ENCODE data around the gene ZBTB40. TPM values are rescaled to one million over a fixed set of nuclear protein-coding genes. Genes with fewer than 3 reads are reported as not detected.

The ZBTB40 gene
- polyA plus RNA-seq, 2 donors: 3.7 to 5.3 TPM

GRCh38 chr1:22553104-22553880 is 101.6 kb downstream of the ZBTB40 start:
- H3K4me1 ChIP-seq (ENCODE audit: control insufficient read depth in 2 of 2, insufficient read depth in 2 of 2, low read length in 1 of 2): peaks cover 3% of the 10 kb centered on the region in 2 donors
- no peak overlapping the region for H3K4me3 ChIP-seq (ENCODE audit: low read depth in 1 of 2, low read length in 2 of 2)
- H3K36me3 ChIP-seq (ENCODE audit: control insufficient read depth in 2 of 2, insufficient read depth in 2 of 2, low read length in 1 of 2): no peaks in the 10 kb centered on the region
- H3K27me3 ChIP-seq (ENCODE audit: control insufficient read depth in 1 of 2, insufficient read depth in 2 of 2, low read length in 2 of 2): no peaks in the 10 kb centered on the region
- H3K9me3 ChIP-seq (ENCODE audit: control insufficient read depth in 2 of 2, insufficient read depth in 1 of 2, low read depth in 1 of 2, low read length in 1 of 2): no peaks in the 10 kb centered on the region
- 38 to 43% methylated on average over 18 of the region's 18 CpGs for WGBS, 2 donors
- H3K27ac ChIP-seq (ENCODE audit: low read depth in 2 of 2, low read length in 1 of 2): no peak overlapping the region

GRCh38 chr1:22553991-22554522 is 102.4 kb downstream of the ZBTB40 start:
- no peaks in the 10 kb centered on the region for H3K27me3 ChIP-seq (ENCODE audit: control insufficient read depth in 1 of 2, insufficient read depth in 2 of 2, low read length in 2 of 2)
- no peak overlapping the region for H3K4me3 ChIP-seq (ENCODE audit: low read depth in 1 of 2, low read length in 2 of 2)
- H3K27ac ChIP-seq (ENCODE audit: low read depth in 2 of 2, low read length in 1 of 2): no peak overlapping the region
- H3K9me3 ChIP-seq (ENCODE audit: control insufficient read depth in 2 of 2, insufficient read depth in 1 of 2, low read depth in 1 of 2, low read length in 1 of 2): no peaks in the 10 kb centered on the region
- no peaks in the 10 kb centered on the region for H3K36me3 ChIP-seq (ENCODE audit: control insufficient read depth in 2 of 2, insufficient read depth in 2 of 2, low read length in 1 of 2)
- WGBS, 2 donors: 81% methylated on average over 8 of the region's 8 CpGs
- H3K4me1 ChIP-seq (ENCODE audit: control insufficient read depth in 2 of 2, insufficient read depth in 2 of 2, low read length in 1 of 2): peaks cover 3% of the 10 kb centered on the region in 2 donors

DNA sequence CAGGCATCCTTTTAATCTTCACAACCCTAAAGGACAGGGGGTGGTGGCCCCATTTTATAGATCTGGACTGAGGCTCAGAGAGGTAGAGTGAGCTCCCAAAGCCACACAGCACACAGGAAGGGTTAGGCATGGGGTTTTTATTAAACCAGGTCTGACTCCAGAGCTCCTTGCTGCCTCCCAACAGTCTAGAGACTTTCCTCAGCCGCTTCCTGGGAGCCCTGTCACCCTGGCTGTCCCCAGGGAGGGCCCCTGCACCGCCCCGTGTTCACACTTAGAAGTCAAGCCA is 103.7 kb downstream of the ZBTB40 start:
- no peak overlapping the region for H3K27ac ChIP-seq (ENCODE audit: low read depth in 2 of 2, low read length in 1 of 2)
- no peaks in the 10 kb centered on the region for H3K9me3 ChIP-seq (ENCODE audit: control insufficient read depth in 2 of 2, insufficient read depth in 1 of 2, low read depth in 1 of 2, low read length in 1 of 2)
- no peaks in the 10 kb centered on the region for H3K27me3 ChIP-seq (ENCODE audit: control insufficient read depth in 1 of 2, insufficient read depth in 2 of 2, low read length in 2 of 2)
- H3K4me1 ChIP-seq (ENCODE audit: control insufficient read depth in 2 of 2, insufficient read depth in 2 of 2, low read length in 1 of 2): peaks cover 3% of the 10 kb centered on the region in 2 donors
- H3K4me3 ChIP-seq (ENCODE audit: low read depth in 1 of 2, low read length in 2 of 2): no peak overlapping the region
- no peaks in the 10 kb centered on the region for H3K36me3 ChIP-seq (ENCODE audit: control insufficient read depth in 2 of 2, insufficient read depth in 2 of 2, low read length in 1 of 2)
- WGBS, 2 donors: 43 to 46% methylated on average over 3 of the region's 3 CpGs

- H3K4me1 ChIP-seq (ENCODE audit: control insufficient read depth in 2 of 2, insufficient read depth in 2 of 2, low read length in 1 of 2): peaks cover 3% of the 10 kb centered on the region in 2 donors
- no peaks in the 10 kb centered on the region for H3K27me3 ChIP-seq (ENCODE audit: control insufficient read depth in 1 of 2, insufficient read depth in 2 of 2, low read length in 2 of 2)
- 29 to 32% methylated on average over 13 of the region's 13 CpGs for WGBS, 2 donors
- H3K9me3 ChIP-seq (ENCODE audit: control insufficient read depth in 2 of 2, insufficient read depth in 1 of 2, low read depth in 1 of 2, low read length in 1 of 2): peaks cover 0 to 4% of the 10 kb centered on the region in 2 donors
- H3K4me3 ChIP-seq (ENCODE audit: low read depth in 1 of 2, low read length in 2 of 2): no peak overlapping the region
- no peak overlapping the region for H3K27ac ChIP-seq (ENCODE audit: low read depth in 2 of 2, low read length in 1 of 2)
- H3K36me3 ChIP-seq (ENCODE audit: control insufficient read depth in 2 of 2, insufficient read depth in 2 of 2, low read length in 1 of 2): no peaks in the 10 kb centered on the region
Measured at GRCh38 chr1:22556391-22557104, 104.9 kb downstream of the ZBTB40 start.

GRCh38 chr1:22557341-22557950 is 105.8 kb downstream of the ZBTB40 start:
- no peak overlapping the region for H3K27ac ChIP-seq (ENCODE audit: low read depth in 2 of 2, low read length in 1 of 2)
- WGBS, 2 donors: 19 to 32% methylated on average over 5 of the region's 5 CpGs
- no peak overlapping the region for H3K4me3 ChIP-seq (ENCODE audit: low read depth in 1 of 2, low read length in 2 of 2)
- peaks cover 0 to 4% of the 10 kb centered on the region in 2 donors for H3K9me3 ChIP-seq (ENCODE audit: control insufficient read depth in 2 of 2, insufficient read depth in 1 of 2, low read depth in 1 of 2, low read length in 1 of 2)
- H3K4me1 ChIP-seq (ENCODE audit: control insufficient read depth in 2 of 2, insufficient read depth in 2 of 2, low read length in 1 of 2): peaks cover 3% of the 10 kb centered on the region in 2 donors
- no peaks in the 10 kb centered on the region for H3K36me3 ChIP-seq (ENCODE audit: control insufficient read depth in 2 of 2, insufficient read depth in 2 of 2, low read length in 1 of 2)
- H3K27me3 ChIP-seq (ENCODE audit: control insufficient read depth in 1 of 2, insufficient read depth in 2 of 2, low read length in 2 of 2): peaks cover 1 to 3% of the 10 kb centered on the region in 2 donors

- Histone ChIP-seq H3K36me3 (ENCODE audit: control insufficient read depth in 2 of 2, insufficient read depth in 2 of 2, low read length in 1 of 2) (no peaks in the 10 kb centered on the region), H3K9me3 (ENCODE audit: control insufficient read depth in 2 of 2, insufficient read depth in 1 of 2, low read depth in 1 of 2, low read length in 1 of 2) (peaks cover 0 to 4% of the 10 kb centered on the region in 2 donors), H3K4me1 (ENCODE audit: control insufficient read depth in 2 of 2, insufficient read depth in 2 of 2, low read length in 1 of 2) (peaks cover 0 to 4% of the 10 kb centered on the region in 2 donors), H3K27me3 (ENCODE audit: control insufficient read depth in 1 of 2, insufficient read depth in 2 of 2, low read length in 2 of 2) (peaks cover 3 to 11% of the 10 kb centered on the region in 2 donors), H3K4me3 (ENCODE audit: low read depth in 1 of 2, low read length in 2 of 2) (peak within 1 kb of the TSS in 1 of 2 donors; percentile 37), H3K27ac (ENCODE audit: low read depth in 2 of 2, low read length in 1 of 2) (no peak within 1 kb of the TSS)
- WGBS, 2 donors: 7 to 8% methylated on average over 53 to 81 of the region's 81 CpGs
Measured at GRCh38 chr1:22562584-22563583, 111.2 kb downstream of the ZBTB40 start, which contains the start of gene EPHA8. Gene EPHA8, plus strand, starts transcription at chr1:22563489. Its CDS starts 147 bp downstream, at chr1:22563636.

DNA sequence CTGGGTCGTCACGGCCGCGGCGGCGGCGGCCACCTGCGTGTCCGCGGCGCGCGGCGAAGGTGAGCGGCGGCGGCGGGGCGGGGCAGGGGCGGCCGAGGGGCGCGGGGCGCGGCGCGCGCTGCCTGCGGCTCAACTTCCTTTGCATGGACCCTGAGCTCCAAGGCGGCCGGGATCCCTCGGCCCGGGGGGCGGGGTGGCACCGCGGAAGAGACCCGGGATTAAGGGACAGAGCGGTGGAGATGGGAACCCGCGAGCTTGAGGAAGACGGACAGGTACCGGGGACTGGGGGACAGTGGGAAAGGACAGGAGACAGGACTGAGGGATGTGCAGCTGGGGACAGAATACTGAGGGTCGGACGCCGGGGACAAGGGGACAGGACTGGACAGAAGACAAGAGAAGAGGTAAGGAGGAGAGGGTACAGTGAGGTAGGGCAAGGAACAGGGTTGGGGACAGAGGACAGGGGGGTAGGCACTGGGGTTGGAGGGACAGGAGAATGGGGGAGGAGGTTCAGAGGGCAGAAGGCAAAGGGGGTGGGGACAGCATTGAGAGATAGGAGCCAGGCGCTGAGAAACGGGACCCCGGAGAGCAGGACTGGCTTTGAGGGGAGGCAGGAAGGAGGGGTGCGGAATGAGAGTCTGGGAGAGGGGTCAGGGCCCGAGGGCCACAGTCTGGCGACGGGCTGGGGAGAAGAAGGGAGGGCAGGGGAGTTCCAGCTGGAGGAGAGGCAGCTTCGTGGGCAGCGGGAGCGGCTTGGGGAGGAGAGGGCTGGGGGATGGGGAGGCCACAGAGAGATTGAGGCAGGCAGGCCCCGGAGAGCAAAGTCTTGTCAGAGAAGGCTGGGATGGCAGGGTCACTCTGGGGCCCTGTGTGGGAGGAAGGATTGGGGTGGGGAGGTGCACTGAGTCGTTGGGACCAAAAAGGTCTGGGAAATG is 112.3 kb downstream of the ZBTB40 start:
- Histone ChIP-seq H3K27me3 (ENCODE audit: control insufficient read depth in 1 of 2, insufficient read depth in 2 of 2, low read length in 2 of 2) (peaks cover 3 to 11% of the 10 kb centered on the region in 2 donors), H3K27ac (ENCODE audit: low read depth in 2 of 2, low read length in 1 of 2) (no peak overlapping the region), H3K4me1 (ENCODE audit: control insufficient read depth in 2 of 2, insufficient read depth in 2 of 2, low read length in 1 of 2) (peaks cover 0 to 4% of the 10 kb centered on the region in 2 donors), H3K9me3 (ENCODE audit: control insufficient read depth in 2 of 2, insufficient read depth in 1 of 2, low read depth in 1 of 2, low read length in 1 of 2) (peaks cover 0 to 4% of the 10 kb centered on the region in 2 donors), H3K4me3 (ENCODE audit: low read depth in 1 of 2, low read length in 2 of 2) (peak overlapping the region in 1 of 2 donors; percentile 37), H3K36me3 (ENCODE audit: control insufficient read depth in 2 of 2, insufficient read depth in 2 of 2, low read length in 1 of 2) (no peaks in the 10 kb centered on the region)
- 6 to 13% methylated on average over 29 to 57 of the region's 57 CpGs for WGBS, 2 donors

GRCh38 chr1:22566161-22566560 is 114.5 kb downstream of the ZBTB40 start:
- Histone ChIP-seq H3K27me3 (ENCODE audit: control insufficient read depth in 1 of 2, insufficient read depth in 2 of 2, low read length in 2 of 2) (peaks cover 3 to 11% of the 10 kb centered on the region in 2 donors), H3K9me3 (ENCODE audit: control insufficient read depth in 2 of 2, insufficient read depth in 1 of 2, low read depth in 1 of 2, low read length in 1 of 2) (peaks cover 0 to 5% of the 10 kb centered on the region in 2 donors), H3K4me3 (ENCODE audit: low read depth in 1 of 2, low read length in 2 of 2) (no peak overlapping the region), H3K27ac (ENCODE audit: low read depth in 2 of 2, low read length in 1 of 2) (no peak overlapping the region), H3K4me1 (ENCODE audit: control insufficient read depth in 2 of 2, insufficient read depth in 2 of 2, low read length in 1 of 2) (peaks cover 0 to 4% of the 10 kb centered on the region in 2 donors), H3K36me3 (ENCODE audit: control insufficient read depth in 2 of 2, insufficient read depth in 2 of 2, low read length in 1 of 2) (no peaks in the 10 kb centered on the region)
- 83 to 89% methylated on average over 14 of the region's 14 CpGs for WGBS, 2 donors
